HG02943 (cell line): Measurements from ENCODE around the gene TYMP.
"Not testable (repeated sequence)": the region's sequence is repeated elsewhere in the genome, so short reads cannot be mapped to it uniquely, and the experiment has no call there.

Experiments
- ATAC-seq: cut with Tn5 transposase; IDR thresholded peaks from one replicate; pipeline ENCODE4 v1.9.1; 2021; ENCODE audit warnings: mild to moderate bottlenecking, low read depth, moderate library complexity; ENCODE audit not compliant: unreplicated experiment

TYMP gene

DNA sequence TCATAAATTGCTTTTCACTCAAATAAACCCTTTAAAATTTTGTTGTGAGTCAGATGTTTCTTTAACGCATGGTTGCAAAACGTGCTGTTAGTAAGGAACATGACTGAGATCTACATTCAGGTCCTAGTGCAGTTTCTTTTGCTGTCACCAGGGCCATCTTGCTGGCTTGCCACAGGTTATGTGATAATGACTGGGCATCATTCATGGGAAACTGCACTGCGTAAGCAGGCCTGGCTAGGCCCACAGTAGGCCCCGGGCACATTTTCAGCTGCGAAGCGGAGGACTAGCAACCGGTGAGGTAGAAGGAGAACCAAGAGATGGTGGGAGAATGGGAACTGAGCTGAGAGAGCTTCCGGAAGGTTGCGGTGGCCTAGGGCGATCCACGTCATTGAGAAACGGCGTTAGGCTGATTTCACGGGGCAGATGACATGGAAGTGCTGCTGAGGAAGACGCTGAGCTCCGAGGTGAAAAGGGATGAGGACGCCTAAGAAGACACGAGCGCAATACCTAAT is 12.7 kb upstream of the TYMP start:
- ATAC-seq: no peak

- ATAC-seq: not testable (repeated sequence)
Measured at GRCh38 chr22:50541667-50542026, 11.8 kb upstream of the TYMP start.

DNA sequence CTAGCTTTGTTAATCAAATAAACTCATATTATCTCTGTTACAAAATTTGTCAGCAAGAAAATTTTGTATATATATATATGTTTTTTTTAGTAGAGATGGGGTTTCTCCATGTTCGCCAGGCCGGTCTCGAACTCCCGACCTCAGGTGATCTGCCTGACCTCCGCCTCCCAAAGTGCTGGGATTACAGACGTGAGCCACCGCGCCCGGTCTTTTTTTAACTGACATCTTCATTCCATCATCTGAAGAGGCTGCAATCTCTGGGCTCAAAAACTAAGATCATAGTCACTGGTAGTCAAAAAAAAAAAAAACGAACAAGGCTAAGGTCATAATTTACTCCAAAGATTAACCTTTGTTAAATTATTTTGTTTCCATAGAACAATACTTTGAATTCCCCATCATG is 10.6 kb upstream of the TYMP start:
- ATAC-seq: no peak

DNA sequence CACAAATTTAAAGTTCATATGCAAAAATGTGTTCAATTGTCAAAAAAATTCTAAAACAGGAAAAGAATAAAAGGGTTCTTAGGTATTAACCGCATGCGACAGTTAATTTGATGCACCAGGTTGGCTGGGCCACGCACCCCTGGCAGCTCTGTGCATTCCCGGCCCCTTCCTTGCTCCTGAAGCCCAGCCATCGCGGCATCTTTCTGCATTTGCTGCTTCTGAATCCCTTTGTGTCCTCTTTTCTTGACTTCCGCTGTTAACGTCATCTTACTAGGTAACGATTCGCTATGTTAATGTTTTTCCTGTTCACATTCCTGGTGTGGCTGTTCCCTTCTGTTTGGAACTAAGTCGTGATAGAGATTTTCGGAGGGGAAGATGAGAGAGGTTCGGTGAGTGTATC is 8.0 kb upstream of the TYMP start:
- ATAC-seq: no peak

- ATAC-seq: no peak
Measured at GRCh38 chr22:50536226-50536625, 6.4 kb upstream of the TYMP start.

DNA sequence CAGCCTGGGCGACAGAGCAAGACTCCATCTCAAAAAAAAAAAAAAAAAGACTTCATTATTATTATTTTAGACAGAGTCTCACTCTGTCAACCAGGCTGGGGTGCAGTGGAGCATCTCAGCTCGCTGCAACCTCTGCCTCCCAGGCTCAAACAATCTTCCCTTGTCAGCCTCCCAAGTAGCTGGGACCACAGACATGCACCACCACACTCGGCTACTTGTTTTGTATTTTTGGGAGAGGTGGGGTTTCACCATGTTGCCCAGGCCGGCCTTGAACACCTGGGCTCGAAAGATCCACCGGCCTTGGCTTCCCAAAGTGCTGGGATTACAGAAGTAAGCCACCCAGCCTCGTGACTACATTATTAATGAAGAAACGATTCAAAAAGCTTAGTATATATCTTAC is 5.3 kb upstream of the TYMP start:
- no peak for ATAC-seq

DNA sequence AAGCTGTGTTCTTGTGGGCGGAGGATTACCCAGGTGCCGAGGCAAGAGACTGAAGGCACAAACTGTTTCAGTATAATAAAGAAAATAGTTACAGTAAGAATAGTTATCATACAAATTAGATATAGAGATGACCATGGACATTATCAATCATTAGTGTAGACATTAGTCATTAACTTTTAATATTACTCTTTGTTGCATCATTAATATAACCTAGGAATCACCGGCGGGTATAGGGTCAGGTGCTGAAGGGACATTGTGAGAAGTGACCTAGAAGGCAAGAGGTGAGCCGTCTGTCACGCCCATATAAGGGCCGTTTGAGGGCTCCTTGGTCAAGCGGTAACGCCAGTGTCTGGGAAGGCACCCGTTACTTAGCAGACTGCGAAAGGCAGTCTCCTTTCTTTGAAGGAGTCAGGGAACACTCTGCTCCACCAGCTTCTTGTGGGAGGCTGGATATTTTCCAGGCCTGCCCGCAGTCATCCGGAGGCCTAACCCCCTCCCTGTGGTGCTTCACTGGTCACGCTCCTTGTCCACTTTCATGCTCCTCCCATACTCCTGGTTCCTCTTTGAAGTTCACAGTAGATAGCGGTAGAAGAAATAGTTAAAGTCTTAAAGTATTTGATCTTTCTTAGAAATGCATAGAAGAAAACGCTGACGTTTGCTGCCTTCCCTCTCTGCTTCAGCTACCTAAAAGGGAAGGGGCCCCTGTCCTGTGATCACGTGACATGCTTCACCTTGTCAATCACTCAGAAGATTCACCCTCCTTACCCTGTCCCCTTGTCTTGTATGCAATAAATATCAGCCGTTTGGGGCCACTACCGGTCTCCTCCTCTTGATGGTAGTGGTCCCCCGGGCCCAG is 4.3 kb upstream of the TYMP start:
- not testable (repeated sequence) for ATAC-seq

DNA sequence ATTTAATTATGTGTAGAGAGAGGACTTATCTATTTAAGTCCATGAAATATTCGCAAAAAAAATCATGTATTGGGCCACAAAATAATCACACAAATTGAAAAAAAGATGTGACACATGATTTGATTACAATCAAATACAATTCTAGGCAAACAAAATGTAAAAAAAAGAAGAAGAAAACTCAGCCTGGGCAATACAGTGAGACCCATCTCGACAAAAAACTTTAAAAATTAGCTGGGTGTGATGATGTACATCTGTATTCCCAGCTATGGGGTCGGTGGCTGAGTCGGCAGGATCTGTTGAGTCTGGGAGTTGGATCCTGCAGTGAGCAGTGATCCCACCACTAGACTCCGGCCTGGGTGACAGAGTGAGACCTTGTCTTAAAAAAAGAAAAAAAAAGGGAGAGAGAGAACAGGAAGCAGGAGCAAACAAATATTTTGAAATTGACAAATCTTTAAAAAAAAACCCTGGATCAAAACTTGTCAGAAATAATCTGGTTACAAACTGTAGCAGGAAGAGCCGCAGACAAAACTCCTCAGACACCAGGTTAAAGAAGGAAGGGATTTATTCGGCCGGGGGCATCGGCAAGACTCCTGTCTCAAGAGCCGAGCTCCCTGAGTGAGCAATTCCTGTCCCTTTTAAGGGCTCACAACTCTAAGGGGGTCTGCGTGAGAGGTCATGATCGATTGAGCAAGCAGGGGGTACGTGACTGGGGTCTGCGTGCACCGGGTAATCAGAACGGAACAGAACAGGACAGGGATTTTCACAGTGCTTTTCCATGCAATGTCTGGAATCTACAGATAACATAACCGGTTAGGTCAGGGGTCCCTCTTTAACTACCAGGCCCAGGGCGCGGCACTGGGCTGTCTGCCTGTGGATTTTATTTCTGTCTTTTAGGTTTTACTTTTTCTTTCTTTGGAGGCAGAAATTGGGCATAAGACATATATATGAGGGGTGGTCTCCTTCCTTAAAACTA is 3.3 kb upstream of the TYMP start:
- no peak for ATAC-seq

GRCh38 chr22:50531962-50532674 is 2.3 kb upstream of the TYMP start:
- ATAC-seq: no peak

- ATAC-seq: no peak
Measured at GRCh38 chr22:50531546-50531961, 1.7 kb upstream of the TYMP start.

DNA sequence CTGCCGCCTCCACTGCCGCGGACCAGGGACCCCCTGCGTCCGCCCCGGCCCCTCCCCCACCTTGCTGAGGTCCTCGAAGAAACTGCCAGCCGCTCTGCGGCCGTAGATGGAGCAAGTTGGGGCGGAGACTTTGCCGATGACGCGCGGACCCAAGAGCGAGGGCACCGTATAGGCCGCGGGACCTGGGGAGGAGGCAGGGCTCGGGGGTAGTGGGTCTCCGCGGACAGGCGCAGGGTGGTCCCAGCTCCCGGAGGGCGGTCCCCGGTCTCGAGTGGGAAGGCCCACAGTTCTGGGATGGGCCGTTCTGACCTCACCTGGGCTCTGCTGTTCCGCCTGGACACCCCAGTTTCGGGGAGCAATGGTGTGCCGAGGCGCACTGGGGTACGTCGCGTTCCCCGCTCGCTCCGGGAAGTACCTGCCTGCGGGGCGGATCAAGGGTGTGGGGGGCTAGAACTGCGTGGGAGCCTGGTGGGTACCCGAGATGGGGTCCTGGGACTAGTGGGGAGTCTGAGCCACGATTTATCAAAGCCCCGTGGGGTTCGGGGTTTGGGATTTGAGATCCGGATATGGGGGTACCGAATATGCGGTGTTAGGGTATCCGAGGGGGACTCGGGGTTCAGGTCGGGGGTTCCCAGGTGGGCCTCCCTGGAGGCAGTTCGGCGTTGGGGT is 1.2 kb upstream of the TYMP start:
- ATAC-seq: no peak

DNA sequence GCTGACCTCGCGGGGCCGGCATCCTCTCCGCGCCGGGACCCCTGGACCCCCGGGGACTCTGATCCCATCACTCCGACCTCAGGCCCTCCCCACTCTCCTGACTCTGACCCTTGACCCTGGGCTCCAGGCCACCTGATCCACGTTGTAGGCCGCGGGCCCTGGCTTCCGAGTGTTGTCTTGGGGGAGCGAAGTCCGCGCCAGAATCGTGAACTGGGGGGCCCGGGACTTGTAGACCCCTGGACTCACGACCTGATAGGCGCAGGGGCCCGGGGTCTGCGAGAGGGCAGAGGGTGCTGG is 716 bp upstream of the TYMP start:
- ATAC-seq: no peak

DNA sequence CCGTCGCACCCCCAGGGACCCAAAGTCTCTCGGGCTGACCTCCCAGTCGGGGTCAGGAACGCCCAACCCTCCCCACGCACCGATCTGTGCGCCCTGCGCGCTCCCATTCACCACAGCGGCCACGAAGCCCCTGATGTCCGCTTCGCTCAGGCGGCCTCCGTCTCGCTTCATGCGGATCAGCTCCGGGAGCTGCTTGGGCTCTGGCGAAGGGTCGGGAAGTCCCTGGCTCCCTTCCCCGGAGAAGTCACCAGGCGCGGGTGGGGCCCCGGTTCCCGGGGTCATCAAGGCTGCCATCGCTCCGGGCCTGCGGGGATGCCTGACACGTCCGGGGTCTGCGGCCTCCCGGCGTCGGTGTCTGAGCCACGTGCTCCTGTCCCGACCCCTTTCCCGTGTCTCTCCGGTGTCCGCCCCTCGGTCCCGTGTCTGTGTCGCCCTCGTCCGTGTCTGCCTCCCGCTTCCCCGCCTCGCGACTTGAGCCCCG is 356 bp downstream of the TYMP start:
- no peak for ATAC-seq

DNA sequence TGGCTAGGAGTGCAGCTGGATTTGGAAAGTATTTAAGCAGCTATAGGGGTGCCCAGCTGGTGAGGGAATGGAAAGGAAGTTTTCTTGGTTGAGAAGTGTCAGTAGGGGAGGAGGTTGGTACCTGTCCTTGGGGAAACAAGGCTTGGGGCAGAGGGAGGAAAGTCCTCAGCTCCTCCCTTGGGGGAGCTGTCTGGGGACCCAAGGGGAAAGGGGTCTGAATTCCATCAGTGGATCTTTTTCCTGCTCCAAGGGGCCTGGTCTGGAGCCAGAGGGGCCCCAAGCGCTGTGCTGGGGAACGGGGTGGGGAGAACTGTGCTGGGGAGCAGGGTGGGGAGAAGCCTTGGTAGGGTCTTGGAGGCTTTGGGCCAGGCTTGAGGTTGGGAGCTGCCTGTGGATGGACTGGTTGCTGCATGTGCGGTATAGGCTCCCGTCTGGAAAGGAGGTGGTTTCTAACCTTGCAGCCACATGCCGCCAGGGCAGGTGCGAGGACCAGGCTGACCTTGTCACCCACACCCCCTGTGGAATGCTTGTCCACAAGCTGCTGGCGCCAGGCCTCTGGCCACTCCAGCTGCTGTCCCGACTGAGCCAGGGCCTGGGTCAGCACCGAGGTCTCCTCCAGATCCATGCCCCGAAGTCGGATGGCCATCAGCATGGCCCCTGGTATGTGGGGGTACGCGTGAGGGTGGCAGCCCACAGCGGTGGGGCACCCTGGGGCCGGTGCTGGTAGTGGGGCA is 963 bp downstream of the TYMP start:
- ATAC-seq: no peak

DNA sequence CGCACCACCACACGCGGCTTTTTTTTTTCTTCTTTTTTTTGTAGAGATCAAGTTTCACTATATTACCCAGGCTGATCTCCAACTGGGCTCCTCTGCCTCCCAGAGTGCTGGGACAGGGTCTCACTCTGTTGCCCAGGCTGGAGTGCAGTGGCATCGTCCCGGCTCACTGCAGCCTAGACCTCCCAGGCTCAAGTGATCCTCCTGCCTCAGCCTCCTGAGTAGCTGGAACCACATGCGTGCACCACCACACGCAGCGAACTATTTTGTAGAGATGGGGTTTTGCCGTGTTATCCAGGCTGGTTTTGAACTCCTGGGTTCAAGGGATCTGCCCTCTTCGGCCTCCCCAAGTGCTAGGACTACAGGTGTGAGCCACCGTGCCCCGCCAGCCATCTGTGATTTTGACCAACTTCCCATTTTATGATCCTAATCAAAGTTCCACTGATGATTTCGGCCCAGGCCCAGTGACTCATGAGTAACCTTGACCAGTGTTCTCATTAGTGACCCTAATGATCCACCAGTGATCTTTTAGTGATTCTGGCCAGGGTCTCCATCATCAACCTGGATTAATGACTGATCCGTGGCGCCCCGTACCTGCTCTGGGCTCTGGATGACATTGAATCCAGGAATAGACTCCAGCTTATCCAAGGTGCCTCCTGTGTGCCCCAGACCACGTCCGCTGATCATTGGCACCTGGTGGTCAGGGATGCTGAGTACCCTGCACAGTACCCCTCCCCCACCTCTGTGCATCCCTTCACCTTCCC is 1.7 kb downstream of the TYMP start:
- no peak for ATAC-seq

GRCh38 chr22:50526834-50527801 is 2.7 kb downstream of the TYMP start:
- ATAC-seq: no peak

DNA sequence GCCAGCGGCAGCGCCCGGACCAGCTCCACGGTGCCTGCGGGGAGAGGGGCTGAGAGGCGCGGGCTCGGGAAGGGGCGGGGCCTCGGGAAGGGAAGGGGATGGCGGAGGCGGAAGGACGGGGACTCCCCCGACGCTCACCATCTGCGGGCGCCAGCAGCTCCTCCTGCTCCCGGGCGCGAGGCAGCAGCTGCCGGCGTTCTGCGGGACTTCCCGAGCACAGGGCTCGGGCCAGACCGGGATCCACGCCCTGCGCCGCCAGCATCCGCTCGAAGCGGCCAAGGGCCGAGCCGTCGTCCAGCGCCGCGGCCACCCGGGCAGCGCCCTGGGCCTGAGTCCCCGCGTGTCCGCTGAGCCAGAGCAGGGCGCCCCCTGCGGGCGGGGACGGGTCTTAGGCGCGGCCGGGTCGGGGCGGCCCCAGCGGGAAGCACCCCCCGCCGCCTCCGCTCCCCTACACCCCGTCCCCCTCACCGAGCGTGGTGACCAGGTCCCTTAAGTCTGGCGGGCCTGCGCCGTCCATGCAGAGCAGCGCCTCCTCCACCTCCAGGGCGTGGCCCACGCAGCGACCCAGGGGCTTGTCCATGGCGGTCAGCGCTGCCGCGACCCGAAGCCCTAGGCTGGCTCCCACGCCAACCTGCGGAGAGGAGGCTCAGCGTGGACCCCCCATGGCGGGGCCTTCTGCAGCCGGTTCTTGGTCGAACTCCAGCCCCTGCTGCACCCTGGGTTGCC is 3.5 kb downstream of the TYMP start:
- ATAC-seq: peak; percentile 33
